ENCODE measurements around the gene SNN.

SNN gene

GRCh38 chr16:11667221-11667823, 933 bp upstream of the SNN start:
- no peak overlapping the region for H3K4me3 ChIP-seq (ENCODE audit: low read length)
- DNase-seq (ENCODE audit: low read depth): no peak
- TF ChIP-seq, protein P1, sequence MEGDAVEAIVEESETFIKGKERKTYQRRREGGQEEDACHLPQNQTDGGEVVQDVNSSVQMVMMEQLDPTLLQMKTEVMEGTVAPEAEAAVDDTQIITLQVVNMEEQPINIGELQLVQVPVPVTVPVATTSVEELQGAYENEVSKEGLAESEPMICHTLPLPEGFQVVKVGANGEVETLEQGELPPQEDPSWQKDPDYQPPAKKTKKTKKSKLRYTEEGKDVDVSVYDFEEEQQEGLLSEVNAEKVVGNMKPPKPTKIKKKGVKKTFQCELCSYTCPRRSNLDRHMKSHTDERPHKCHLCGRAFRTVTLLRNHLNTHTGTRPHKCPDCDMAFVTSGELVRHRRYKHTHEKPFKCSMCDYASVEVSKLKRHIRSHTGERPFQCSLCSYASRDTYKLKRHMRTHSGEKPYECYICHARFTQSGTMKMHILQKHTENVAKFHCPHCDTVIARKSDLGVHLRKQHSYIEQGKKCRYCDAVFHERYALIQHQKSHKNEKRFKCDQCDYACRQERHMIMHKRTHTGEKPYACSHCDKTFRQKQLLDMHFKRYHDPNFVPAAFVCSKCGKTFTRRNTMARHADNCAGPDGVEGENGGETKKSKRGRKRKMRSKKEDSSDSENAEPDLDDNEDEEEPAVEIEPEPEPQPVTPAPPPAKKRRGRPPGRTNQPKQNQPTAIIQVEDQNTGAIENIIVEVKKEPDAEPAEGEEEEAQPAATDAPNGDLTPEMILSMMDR (conservative IDR thresholded peaks at IDR 0.05; ENCODE audit: low read depth, low read length): no peak

DNA sequence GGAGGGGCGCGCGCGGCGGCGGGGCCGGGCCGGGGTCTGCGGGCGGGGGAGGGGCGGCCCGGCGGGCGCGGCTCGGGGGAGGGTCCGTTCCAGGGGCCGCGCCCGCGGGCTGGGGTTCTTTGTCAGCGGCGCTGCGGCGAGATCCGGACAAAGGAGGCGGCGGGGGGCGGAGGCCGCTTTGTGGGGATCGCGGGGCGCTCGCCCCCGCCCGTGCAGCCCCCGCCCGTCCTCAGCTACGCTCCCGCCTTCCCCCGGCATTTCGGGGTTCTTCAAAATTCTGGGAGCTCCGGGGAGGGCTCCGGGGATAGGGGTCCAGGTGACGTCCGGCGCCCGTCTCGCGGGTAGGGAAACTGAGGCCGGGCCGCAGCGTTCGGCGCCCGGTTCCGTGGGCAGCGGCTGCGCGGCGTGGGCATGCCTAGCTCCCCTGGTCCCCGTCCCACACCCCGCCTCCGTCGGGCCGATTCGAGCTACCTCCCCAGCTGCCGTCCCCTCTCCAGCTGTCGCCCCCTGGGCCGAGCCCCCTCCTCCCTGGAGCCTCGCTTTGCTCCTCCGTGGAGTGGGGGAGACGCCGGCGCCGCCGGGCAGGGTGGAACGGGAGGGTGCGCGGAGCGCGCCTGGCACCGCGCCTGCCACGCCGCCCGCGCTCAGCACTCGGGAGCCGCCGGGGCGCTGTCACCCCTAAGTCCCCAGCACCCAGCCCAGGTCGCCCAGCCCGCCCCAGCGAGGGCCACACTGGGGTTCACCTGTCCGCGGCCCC, 546 bp downstream of the SNN start:
- TF ChIP-seq, protein P1 (conservative IDR thresholded peaks at IDR 0.05; ENCODE audit: low read depth, low read length): no peak
- DNase-seq (ENCODE audit: low read depth): no peak
- peak overlapping the region; percentile 67 for H3K4me3 ChIP-seq (ENCODE audit: low read length)

DNA sequence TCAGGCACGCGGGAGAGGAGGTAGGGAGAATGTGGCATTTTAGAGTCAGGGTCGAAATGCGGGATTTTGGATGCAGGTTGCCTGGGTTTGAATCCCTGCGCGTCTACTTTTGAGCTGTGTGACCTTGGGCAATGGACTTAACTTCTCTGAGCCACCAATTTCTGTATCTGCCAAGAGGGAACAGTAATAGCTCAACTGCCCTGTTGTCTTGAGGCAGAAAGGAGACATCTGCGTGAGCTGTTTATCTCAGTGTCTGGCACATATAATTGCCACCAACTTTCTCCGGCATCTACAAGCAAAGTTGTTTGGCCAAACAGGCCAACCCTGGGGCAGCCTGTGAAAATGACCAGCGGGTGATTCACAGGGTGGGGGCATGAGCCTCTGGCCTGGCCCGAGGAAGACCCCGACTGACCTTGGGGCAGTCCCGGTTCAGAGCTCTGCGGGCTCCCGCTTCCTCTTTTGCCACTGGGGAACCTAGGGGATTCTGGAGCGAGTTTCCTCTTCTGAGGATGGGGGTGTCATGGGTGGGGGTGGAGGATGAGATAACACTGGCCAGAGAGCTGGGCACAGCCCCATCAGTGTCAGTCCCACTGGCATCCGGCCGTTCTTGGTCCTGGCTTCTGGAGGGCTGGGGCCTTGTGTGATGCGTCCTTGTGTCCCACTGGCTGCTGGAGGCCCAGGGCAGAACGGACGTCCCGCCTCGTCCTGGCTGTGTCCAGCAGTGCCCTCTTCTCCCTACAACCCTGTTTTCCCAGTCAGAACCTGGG, 1.3 kb downstream of the SNN start:
- no peak for DNase-seq (ENCODE audit: low read depth)
- H3K4me3 ChIP-seq (ENCODE audit: low read length): peak overlapping the region; percentile 67
- TF ChIP-seq, protein P1 (conservative IDR thresholded peaks at IDR 0.05; ENCODE audit: low read depth, low read length): no peak

DNA sequence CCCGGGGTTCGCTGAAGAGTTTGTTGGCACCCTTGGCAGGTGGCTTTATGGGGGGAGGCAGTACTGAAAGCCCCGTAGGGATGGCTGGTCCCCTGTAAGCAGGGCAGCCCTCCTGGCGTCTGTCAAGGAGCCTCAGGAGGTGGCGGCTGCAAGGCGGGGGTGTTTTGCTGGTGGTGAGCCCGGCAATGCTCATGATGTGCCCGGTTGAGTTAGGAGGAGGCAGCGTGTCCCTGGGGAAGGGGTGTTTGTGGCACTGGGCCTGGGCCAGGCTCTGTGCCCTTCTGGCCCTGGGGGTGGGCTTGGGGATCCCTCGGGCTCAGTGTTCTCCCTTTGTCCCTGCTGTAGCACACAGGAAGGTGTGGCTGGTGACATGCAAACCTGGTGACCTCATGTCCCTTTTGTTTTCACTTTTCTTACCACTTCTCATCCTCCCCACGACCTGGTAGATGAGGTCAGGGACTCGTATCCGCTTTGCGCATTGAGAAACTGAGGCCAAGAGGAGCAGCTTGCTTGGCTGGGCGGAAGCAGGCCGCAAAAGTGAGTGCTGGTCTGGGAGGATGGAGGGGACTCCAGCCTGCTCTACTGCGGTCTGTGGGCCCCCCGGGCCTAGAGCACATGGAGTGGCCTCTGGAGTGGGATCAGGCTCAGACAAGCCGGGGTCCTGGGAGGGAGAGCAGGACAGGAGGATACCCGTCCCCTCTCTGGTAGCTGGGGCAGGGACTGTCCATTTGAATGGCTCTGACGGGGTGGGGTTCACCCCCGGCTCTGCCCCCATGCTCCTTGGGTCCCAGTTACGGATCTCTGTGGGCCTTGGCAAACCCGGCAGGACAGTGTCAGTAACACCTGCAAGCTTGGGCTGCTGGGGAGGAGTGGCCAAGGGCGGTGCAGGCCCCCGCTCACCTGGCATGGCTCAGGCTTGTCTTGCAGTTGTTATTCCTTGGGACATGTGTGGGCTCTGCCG, 2.2 kb downstream of the SNN start:
- DNase-seq (ENCODE audit: low read depth): no peak
- TF ChIP-seq, protein P1 (conservative IDR thresholded peaks at IDR 0.05; ENCODE audit: low read depth, low read length): no peak
- no peak overlapping the region for H3K4me3 ChIP-seq (ENCODE audit: low read length)

GRCh38 chr16:11671271-11671670, 3.0 kb downstream of the SNN start:
- H3K4me3 ChIP-seq (ENCODE audit: low read length): no peak overlapping the region
- no peak for DNase-seq (ENCODE audit: low read depth)
- TF ChIP-seq, protein P1 (conservative IDR thresholded peaks at IDR 0.05; ENCODE audit: low read depth, low read length): no peak

GRCh38 chr16:11671676-11672075, 3.4 kb downstream of the SNN start:
- no peak overlapping the region for H3K4me3 ChIP-seq (ENCODE audit: low read length)
- DNase-seq (ENCODE audit: low read depth): no peak
- TF ChIP-seq, protein P1 (conservative IDR thresholded peaks at IDR 0.05; ENCODE audit: low read depth, low read length): no peak
